ENCODE results near the gene SLC5A11.

The SLC5A11 gene

GRCh38 chr16:24953721-24954120 lies 108.0 kb downstream of the SLC5A11 start:
- no peak for TF ChIP-seq CTCF (IDR thresholded peaks at IDR 0.05)

- no peak for TF ChIP-seq CTCF (IDR thresholded peaks at IDR 0.05)
Observed at GRCh38 chr16:24954137-24954536, 108.4 kb downstream of the SLC5A11 start.

GRCh38 chr16:24955975-24956731 lies 110.4 kb downstream of the SLC5A11 start:
- TF ChIP-seq CTCF (IDR thresholded peaks at IDR 0.05), result no peak

- no peak for TF ChIP-seq CTCF (IDR thresholded peaks at IDR 0.05)
Observed at GRCh38 chr16:24957887-24958286, 112.1 kb downstream of the SLC5A11 start.

Data from LNCAP (cell line).